Stimulated activated CD4-positive, alpha-beta T cell treated with anti-CD3 and anti-CD28 coated beads, Interleukin-1b, Interleukin-23, amount 100 ng/mL, for 24 hours (primary cell): Measurements from ENCODE around the gene GNL3L.
A peak's percentile ranks its signal among the peaks of the same experiment; 100 is the strongest.
"Not testable (repeated sequence)": the region's sequence is repeated elsewhere in the genome, so short reads cannot be mapped to it uniquely, and the experiment has no call there.

ENCODE experiments used
- DNase-seq, 4 experiments: peaks; one replicate each; pipeline ENCODE4 v3.0.0-alpha.2; 2020; ENCODE audit warnings: low read depth in 4 of 4, low spot score in 1 of 4

GNL3L gene, protein sequence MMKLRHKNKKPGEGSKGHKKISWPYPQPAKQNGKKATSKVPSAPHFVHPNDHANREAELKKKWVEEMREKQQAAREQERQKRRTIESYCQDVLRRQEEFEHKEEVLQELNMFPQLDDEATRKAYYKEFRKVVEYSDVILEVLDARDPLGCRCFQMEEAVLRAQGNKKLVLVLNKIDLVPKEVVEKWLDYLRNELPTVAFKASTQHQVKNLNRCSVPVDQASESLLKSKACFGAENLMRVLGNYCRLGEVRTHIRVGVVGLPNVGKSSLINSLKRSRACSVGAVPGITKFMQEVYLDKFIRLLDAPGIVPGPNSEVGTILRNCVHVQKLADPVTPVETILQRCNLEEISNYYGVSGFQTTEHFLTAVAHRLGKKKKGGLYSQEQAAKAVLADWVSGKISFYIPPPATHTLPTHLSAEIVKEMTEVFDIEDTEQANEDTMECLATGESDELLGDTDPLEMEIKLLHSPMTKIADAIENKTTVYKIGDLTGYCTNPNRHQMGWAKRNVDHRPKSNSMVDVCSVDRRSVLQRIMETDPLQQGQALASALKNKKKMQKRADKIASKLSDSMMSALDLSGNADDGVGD

GRCh38 chrX:54529552-54530356, at the start of gene GNL3L:
TSS of gene GNL3L (plus strand) at chrX:54530219. CDS start at chrX:54532567, 2,348 bp downstream.
- DNase-seq = peak in 3 of 4 experiments; percentile 52 to 64 (median 60)

DNA sequence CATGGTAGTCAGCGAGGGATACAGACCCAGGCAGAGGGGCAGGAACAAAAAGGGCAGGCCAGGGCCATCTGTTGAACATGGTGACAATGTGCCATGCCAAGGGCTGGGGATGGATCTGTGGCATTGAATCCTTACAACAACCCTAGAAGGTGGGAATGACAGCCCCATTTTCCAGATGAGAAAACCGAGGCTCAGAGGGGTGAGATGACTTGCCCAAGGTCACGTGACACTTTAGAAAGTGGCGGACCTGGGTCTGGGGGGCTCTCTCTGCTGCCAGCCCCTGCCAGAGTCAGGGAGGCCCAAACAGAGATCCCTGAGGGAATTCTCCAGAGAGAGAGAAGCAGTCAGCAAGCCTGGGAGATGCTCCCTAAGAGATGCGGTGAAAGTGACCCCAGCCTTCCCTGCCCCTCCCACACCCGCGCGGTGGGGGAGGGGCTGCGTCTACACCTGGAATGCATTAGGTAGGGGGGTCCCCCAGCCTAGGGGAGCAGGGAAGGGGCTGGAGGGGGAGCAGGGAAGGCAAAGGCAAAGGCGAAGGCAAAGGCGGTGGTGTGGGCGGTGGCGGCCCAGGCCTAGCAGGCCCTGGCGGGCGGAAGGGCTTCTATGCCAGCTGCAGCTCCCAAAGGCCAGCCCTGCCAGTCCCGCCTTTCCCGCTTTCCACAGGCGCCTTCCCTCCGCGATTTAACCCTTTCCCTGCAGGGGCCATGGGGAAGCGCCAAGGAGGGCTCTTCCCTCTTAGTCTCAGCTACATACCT, 47.0 kb upstream of the GNL3L start:
- DNase-seq = no peak

DNA sequence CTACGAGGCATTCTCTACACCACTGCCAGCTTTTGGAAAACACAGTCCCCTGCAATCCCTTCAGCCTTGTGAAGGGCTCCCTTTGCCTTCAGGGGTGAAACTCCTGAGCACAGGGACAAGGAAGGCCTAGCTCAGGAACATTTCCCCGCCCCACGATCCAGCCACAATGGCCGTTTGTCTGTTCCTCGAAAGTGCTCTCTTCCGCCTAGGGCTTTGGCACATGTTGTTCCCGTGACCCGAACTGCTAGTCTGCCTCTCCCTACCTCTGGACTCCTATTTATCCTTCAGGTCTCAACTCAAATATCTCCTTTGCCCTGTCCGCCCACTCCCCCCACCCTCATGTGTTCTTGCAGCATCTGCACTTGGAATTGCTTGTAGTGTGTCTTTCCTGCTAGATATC, 46.1 kb upstream of the GNL3L start:
- no peak for DNase-seq

DNA sequence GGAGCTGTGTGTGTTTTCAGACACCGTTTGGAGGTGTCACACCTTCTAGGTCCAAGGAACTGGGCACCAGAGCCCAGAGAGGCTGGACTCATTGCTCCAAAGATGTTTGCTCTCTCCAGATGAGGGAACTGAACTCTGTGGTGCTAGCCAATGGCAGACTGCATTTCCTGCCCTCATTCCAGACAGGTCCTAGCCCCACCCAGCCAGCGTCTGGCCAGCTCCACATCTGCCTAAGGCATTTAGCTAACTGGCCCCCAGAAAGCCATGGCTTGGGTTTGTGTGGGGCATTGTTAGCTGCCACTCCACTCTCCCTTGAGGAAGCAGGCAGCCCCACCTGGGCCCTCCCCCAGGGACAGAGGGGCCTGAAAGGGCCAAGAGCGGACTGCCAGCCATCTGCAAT, 45.4 kb upstream of the GNL3L start:
- no peak for DNase-seq

DNA sequence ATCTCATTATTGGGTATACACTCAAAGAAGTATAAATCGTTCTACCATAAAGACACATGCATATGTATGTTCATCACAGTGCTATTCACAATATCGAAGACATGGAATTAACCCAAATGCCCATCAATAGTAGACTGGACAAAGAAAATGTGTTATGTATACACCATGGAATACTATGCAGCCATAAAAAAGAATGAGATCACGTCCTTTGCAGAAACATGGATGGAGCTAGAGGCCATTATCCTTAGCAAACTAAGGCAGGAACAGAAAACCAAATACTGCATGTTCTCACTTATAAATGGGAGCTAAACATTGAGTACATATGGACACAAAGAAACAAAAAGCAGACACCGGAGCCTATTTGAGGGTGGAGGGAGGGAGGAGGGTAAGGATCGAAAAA, 40.2 kb upstream of the GNL3L start:
- not testable (repeated sequence) for DNase-seq

- no peak for DNase-seq
These were observed 37.7 kb upstream of the GNL3L start for GRCh38 chrX:54492340-54492739.

- no peak for DNase-seq
These were observed 35.6 kb upstream of the GNL3L start for GRCh38 chrX:54494166-54494988.

DNA sequence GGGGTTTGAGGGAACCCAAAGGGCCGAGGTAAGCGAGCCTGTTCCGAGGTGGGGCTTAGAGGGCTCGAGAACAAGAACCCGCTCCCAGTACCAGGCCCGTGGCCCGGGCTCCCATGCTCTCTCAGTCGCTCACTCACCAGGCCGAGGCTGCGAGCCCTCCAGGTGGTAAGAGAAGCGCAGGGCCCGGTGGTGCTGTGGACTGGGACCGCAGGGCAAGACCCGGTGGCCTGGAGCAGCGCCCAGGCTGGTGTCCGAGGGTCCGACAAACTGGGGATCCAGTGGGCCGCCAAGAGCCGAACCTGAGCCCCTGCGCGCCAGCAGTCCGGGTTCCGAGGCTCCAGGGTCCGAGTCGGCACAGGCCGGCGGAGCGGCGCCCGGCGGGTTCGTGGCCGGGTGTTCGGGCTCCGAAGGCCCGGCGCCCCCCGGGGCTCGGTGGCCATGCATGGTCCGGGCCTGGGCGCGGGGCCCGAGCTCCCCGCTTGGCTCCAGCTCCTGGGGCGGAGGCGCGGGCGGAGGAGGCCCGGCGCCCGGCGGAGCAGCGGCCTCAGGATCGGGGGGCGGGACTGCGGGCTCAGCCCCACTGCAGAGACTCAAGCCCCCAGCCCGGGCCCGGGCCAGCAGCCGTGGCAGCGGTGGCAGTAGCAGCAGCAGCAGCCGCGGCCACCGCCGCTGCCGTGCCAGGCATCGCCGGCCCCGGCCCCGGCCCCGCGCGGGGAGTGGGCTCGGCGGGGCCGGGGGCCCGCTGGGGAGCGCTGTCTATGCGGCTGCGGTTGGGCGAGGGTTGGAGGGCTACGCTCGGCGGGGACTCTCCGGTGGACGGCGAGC, 34.8 kb upstream of the GNL3L start:
- DNase-seq = no peak

DNA sequence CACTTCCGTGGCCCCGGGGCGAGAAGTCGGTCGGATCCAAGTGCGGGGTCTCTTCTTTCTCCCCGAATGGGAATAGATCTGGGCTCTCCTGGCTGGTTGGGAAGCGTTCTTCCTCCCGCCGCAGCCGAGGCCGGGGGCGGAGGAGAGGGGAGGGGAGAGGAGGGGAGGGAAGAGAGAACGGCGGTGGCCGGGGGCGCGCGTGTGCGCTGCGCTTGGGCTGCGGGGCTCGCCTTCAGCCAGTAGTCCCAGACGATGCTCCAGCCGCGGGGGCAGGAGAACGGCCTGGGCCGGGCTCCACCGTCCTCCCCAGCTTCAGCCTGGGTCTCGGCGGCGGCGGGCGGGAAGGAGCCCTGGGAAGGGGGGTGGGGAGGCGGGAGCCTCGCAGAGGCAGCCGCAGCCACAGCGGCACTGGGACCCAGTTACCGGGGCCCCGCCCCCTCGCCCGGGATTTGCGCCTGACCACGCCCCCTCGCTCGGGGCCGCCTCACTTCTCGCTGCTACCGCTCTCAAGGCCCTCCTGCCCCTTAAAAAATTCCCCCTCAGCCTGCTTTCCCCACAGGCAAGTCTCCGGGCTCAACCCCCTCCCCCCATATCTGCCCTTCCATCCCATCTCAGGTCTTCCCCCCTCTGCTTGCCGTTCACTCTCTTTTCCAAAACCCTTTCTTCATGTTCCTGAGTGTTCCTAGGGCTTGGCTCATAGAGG, 34.1 kb upstream of the GNL3L start, which contains the start of gene FGD1:
Gene FGD1, minus strand, starts transcription at position 421 of the 703 bp plus-strand sequence. CDS start 802 bp downstream, outside the sequence.
- DNase-seq = peak in 2 of 4 experiments; percentile 25 to 47

- no peak for DNase-seq
These were observed 33.5 kb upstream of the GNL3L start for GRCh38 chrX:54496517-54496852.

DNA sequence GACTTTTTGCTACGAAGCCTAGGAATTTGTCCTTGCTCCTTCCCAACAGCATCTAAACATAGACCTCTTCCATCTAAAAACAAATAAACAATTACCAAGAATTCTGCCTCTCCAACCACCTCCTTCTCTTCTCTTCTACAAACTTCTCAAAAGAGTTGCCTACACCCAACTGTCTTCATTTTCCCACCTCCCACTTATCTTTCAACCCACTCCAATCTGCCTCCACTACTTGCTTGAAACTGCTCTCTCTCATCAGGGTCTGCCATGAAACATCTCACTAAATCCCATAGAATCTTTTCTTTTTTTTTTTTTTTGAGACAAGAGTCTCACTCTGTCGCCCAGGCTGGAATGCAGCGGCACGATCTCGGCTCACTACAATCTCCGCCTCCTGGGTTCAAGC, 33.1 kb upstream of the GNL3L start:
- no peak for DNase-seq

GRCh38 chrX:54509400-54509799, 20.6 kb upstream of the GNL3L start:
- no peak for DNase-seq

DNA sequence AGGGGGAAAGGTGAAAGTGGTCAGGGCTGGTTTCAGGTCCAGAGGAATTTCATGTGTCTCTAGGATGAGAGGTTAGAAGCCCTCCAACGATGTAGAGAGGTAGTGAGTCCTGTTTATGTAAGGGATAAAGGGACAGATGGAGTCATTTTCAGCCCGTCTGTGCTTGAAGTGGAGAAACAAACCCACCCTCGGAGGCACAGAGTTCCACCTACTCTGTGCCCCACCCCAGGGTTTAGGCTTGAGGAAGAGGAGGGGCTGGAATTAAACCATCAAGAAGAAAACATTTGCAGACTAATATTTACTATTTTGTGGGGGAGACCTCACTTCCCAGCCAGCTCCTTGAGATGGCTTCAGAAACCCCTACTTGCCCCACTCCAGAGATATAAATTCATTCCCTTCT, 868 bp upstream of the GNL3L start:
- no peak for DNase-seq

DNA sequence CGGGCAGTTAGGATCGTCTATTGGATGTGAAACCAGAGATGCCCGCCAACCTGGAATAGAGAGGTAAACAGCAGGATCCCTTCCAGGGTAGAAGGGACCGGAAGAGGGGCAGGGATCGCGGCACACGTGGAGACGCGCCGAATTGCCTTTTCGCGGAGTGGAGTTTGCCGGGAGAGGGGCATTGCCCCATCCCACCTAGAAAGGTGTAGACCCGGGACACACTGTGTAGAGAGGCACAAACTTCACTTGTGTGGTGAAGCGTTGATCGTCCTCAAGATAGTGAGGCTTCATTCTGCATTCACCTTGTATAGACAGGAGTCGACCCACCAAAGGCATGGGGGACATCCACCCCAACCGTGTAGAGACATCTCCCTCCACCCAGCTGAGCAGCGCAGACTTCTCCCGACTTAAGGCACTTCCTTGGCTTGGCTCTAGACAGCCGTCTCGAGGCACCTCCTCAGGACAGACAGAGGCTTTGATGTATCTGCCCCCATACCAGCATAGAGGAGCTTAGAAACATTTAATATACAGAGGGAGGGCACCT, 410 bp downstream of the GNL3L start:
- DNase-seq = no peak

DNA sequence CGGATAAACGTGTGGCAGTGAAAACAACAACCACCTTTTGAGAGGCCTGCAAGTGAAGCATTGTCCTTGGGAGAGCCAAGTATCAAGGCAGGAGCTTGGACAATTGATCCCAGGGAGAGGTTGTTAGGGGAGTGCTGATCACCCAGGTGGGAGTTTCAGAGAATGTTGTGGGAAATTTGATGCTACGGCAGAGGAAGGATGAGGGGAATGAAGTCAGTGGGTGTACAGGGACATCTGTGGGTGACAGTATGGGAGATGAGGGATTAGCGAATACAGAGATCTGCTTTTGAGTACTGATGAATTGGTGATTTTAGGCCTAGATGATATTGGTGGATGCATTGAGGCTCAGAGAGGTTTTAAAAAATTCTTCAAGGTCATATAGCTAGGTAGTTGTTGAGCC, 4.3 kb downstream of the GNL3L start:
- no peak for DNase-seq

DNA sequence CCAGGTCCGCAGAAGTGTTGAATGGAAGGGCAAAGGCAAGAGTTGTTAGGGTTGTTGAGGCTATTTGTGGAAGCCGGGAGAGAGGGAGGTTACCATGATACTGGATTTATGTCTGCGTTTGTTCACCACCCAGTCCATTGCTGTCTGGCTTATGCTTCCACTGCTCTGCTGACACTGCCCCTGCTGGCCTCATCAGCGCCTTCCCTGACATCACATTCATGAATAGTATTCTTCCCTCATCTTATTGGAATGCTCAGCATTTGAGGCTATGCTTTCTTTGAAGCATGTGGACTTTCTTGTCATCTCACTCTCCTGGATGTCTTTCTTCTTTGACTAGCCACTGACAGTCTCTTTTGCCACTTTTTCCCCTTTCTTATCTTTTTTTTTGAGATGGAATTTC, 10.3 kb downstream of the GNL3L start:
- no peak for DNase-seq

- not testable (repeated sequence) for DNase-seq
These were observed 12.2 kb downstream of the GNL3L start for GRCh38 chrX:54542239-54542638.

GRCh38 chrX:54550821-54551220, 20.8 kb downstream of the GNL3L start:
- no peak for DNase-seq

DNA sequence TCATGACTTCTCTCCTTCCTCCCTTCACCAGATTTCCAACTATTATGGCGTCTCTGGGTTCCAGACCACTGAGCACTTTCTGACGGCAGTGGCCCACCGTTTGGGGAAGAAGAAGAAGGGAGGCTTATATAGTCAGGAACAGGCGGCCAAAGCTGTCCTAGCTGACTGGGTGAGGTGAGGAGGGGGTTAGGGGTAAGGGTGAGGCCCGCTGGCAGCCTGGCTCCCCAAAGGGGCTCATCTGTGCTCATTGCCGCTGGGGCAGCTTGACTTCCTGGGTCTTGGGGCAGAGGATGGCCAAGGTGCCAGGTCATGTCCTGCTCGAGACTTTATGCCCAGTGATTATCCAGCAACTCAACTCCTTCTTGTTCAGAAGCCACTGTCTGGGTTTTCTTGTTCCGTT, 21.8 kb downstream of the GNL3L start:
- DNase-seq = no peak
